Neural cell (in vitro differentiated cells): ENCODE results near the gene SRGAP3. TPM values are rescaled to one million over a fixed set of nuclear protein-coding genes. Genes with fewer than 3 reads are reported as not detected.

ENCODE experiments used
- H2AFZ ChIP-seq: fragments of 200-600, 300-800 bp; sonication (generic), shearing (Covaris generic); 2 replicates; pipeline ENCODE4 v1.6.0; 2014; ENCODE audit warnings: low read depth, mild to moderate bottlenecking, antibody characterized with exemption, low read length, moderate library complexity
- H3F3A ChIP-seq: fragments of 200-600 bp; shearing (Covaris generic); 2 replicates; pipeline ENCODE4 v1.6.1; 2016; ENCODE audit warnings: mild to moderate bottlenecking, moderate library complexity, mixed read lengths, antibody characterized with exemption, low read length; ENCODE audit not compliant: insufficient read depth, poor library complexity, severe bottlenecking
- H3K27ac ChIP-seq: fragments of 200-600, 300-800 bp; sonication (generic), shearing (Covaris generic); 2 replicates; pipeline ENCODE4 v1.5.1; 2014; ENCODE audit warnings: mild to moderate bottlenecking, low read length, moderate library complexity
- H3K27me3 ChIP-seq: fragments of 300-800, 200-600 bp; sonication (generic), shearing (Covaris generic); 2 replicates; pipeline ENCODE4 v1.6.0; 2014; ENCODE audit warnings: mild to moderate bottlenecking, low read depth, low read length, moderate library complexity; ENCODE audit not compliant: insufficient read depth
- H3K36me3 ChIP-seq: fragments of 300-800, 200-600 bp; sonication (generic), shearing (Covaris generic); 2 replicates; pipeline ENCODE4 v1.5.1; 2014; ENCODE audit warnings: mild to moderate bottlenecking, antibody characterized with exemption, low read length, moderate library complexity; ENCODE audit not compliant: insufficient read depth
- H3K4me2 ChIP-seq: fragments of 300-800, 200-600 bp; sonication (generic), shearing (Covaris generic); 2 replicates; pipeline ENCODE4 v1.6.0; 2014; ENCODE audit warnings: mild to moderate bottlenecking, low read length
- H3K4me3 ChIP-seq: fragments of 300-800, 200-600 bp; sonication (generic), shearing (Covaris generic); 2 replicates; pipeline ENCODE4 v1.5.1; 2014; ENCODE audit warnings: mild to moderate bottlenecking, low read length, moderate library complexity
- H3K79me2 ChIP-seq: fragments of 200-600 bp; shearing (Covaris generic); replicated peaks from 2 replicates; pipeline ENCODE4 v1.6.0; 2014; ENCODE audit warnings: mild to moderate bottlenecking, low read length, moderate library complexity; ENCODE audit not compliant: insufficient read depth
- H3K9ac ChIP-seq: fragments of 300-800, 200-600 bp; sonication (generic), shearing (Covaris generic); 2 replicates; pipeline ENCODE4 v1.6.1; 2016; ENCODE audit warnings: mild to moderate bottlenecking, low read length, mixed read lengths
- H3K9me2 ChIP-seq: fragments of 200-600 bp; shearing (Covaris generic); 2 replicates; pipeline ENCODE4 v1.6.1; 2016; ENCODE audit warnings: mild to moderate bottlenecking, low read length, mixed read lengths; ENCODE audit not compliant: insufficient read depth
- H3K9me3 ChIP-seq: fragments of 200-600, 300-800 bp; sonication (generic), shearing (Covaris generic); 2 replicates; pipeline ENCODE4 v1.6.1; 2016; ENCODE audit warnings: mild to moderate bottlenecking, mixed run types, low read length, moderate library complexity, mixed read lengths
- H4K20me1 ChIP-seq: fragments of 200-600 bp; shearing (Covaris generic); 2 replicates; pipeline ENCODE4 v1.6.1; 2016; ENCODE audit warnings: mild to moderate bottlenecking, mixed run types; ENCODE audit not compliant: insufficient read depth
- EP300 ChIP-seq: fragments of 450-650 bp; conservative IDR thresholded peaks from 2 replicates; pipeline ENCODE4 v1.6.1; 2014; ENCODE audit warnings: antibody characterized with exemption, mild to moderate bottlenecking, moderate library complexity; ENCODE audit not compliant: poor library complexity, severe bottlenecking
- EZH2 ChIP-seq: fragments of 200-600, 300-800 bp; shearing (Covaris generic), sonication (generic); IDR thresholded peaks from 2 replicates; pipeline ENCODE4 v1.6.1; 2014; ENCODE audit warnings: antibody characterized with exemption, low read length, borderline replicate concordance, mild to moderate bottlenecking; ENCODE audit not compliant: insufficient read depth, poor library complexity, severe bottlenecking
- MXI1 ChIP-seq: fragments of 450-650 bp; conservative IDR thresholded peaks from 2 replicates; pipeline ENCODE4 v1.6.1; 2014; ENCODE audit warnings: antibody characterized with exemption, mild to moderate bottlenecking; ENCODE audit not compliant: poor library complexity, severe bottlenecking
- POLR2AphosphoS5 ChIP-seq: IDR thresholded peaks from 2 replicates; pipeline ENCODE4 v1.6.1; 2012
- RAD21 ChIP-seq: fragments of 450-650 bp; conservative IDR thresholded peaks from 2 replicates; pipeline ENCODE4 v1.6.1; 2014; ENCODE audit warnings: antibody characterized with exemption, mild to moderate bottlenecking, moderate library complexity
- SMC3 ChIP-seq: fragments of 450-650 bp; conservative IDR thresholded peaks from 2 replicates; pipeline ENCODE4 v1.6.1; 2014; ENCODE audit warnings: antibody characterized with exemption, mild to moderate bottlenecking, moderate library complexity; ENCODE audit not compliant: poor library complexity
- TAF1 ChIP-seq: IDR thresholded peaks from 2 replicates; pipeline ENCODE4 v1.6.1; 2012; ENCODE audit warnings: low read depth
- polyA plus RNA-seq: library from polyadenylated mRNA; depleted of rRNA; stranded (reverse); fragments of >200 nt; gene quantifications from 2 replicates; pipeline ENCODE4 v1.2.3, GENCODE V29; 2014
- TF ChIP-seq, protein P1 (sequence below): IDR thresholded peaks from 2 replicates; pipeline ENCODE4 v1.6.1; 2012; ENCODE audit warnings: borderline replicate concordance
- TF ChIP-seq, protein P2 (sequence below): fragments of 450-650 bp; IDR thresholded peaks from 2 replicates; pipeline ENCODE4 v1.5.1; 2014; ENCODE audit warnings: antibody characterized with exemption, mild to moderate bottlenecking, moderate library complexity; ENCODE audit not compliant: poor library complexity, severe bottlenecking

SRGAP3 gene
- polyA plus RNA-seq, 1 donor from 2014 or later, result 31.5 TPM

DNA sequence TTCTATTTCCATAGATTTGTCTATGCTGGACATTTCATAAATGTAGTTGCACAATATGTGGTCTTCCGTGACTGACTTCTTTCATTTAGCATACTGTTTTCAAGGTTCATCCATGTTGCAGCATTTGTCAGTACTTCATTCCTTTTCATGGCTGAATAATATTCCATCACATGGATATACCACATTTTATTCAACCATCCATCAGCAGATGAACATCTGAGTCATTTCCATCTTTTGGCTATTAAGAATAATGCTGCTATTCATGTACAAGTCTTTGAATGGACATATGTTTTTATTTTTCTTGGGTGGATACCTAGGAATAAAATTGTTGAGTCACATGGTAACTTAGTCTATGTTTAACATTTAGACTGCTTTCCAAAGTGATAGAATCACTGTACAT, 186.9 kb downstream of the SRGAP3 start:
- no peaks in the 10 kb centered on the region for H3K27me3 ChIP-seq
- H3K27ac ChIP-seq, result no peak overlapping the region
- no peak overlapping the region for H3K4me2 ChIP-seq
- no peaks in the 10 kb centered on the region for H4K20me1 ChIP-seq
- H3K79me2 ChIP-seq, result no peaks in the 10 kb centered on the region
- H3K9ac ChIP-seq, result no peak overlapping the region
- H3F3A ChIP-seq, result no peaks in the 10 kb centered on the region
- H2AFZ ChIP-seq, result no peak overlapping the region
- peaks cover 6% of the 10 kb centered on the region for H3K9me3 ChIP-seq
- H3K4me3 ChIP-seq, result no peak overlapping the region
- no peaks in the 10 kb centered on the region for H3K9me2 ChIP-seq
- TF ChIP-seq POLR2AphosphoS5 (no peak), EZH2 (no peak), EP300 (no peak), RAD21 (no peak), SMC3 (no peak), MXI1 (no peak), TAF1 (no peak)
- TF ChIP-seq, protein P1, sequence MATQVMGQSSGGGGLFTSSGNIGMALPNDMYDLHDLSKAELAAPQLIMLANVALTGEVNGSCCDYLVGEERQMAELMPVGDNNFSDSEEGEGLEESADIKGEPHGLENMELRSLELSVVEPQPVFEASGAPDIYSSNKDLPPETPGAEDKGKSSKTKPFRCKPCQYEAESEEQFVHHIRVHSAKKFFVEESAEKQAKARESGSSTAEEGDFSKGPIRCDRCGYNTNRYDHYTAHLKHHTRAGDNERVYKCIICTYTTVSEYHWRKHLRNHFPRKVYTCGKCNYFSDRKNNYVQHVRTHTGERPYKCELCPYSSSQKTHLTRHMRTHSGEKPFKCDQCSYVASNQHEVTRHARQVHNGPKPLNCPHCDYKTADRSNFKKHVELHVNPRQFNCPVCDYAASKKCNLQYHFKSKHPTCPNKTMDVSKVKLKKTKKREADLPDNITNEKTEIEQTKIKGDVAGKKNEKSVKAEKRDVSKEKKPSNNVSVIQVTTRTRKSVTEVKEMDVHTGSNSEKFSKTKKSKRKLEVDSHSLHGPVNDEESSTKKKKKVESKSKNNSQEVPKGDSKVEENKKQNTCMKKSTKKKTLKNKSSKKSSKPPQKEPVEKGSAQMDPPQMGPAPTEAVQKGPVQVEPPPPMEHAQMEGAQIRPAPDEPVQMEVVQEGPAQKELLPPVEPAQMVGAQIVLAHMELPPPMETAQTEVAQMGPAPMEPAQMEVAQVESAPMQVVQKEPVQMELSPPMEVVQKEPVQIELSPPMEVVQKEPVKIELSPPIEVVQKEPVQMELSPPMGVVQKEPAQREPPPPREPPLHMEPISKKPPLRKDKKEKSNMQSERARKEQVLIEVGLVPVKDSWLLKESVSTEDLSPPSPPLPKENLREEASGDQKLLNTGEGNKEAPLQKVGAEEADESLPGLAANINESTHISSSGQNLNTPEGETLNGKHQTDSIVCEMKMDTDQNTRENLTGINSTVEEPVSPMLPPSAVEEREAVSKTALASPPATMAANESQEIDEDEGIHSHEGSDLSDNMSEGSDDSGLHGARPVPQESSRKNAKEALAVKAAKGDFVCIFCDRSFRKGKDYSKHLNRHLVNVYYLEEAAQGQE, result no peak
- TF ChIP-seq, protein P2, sequence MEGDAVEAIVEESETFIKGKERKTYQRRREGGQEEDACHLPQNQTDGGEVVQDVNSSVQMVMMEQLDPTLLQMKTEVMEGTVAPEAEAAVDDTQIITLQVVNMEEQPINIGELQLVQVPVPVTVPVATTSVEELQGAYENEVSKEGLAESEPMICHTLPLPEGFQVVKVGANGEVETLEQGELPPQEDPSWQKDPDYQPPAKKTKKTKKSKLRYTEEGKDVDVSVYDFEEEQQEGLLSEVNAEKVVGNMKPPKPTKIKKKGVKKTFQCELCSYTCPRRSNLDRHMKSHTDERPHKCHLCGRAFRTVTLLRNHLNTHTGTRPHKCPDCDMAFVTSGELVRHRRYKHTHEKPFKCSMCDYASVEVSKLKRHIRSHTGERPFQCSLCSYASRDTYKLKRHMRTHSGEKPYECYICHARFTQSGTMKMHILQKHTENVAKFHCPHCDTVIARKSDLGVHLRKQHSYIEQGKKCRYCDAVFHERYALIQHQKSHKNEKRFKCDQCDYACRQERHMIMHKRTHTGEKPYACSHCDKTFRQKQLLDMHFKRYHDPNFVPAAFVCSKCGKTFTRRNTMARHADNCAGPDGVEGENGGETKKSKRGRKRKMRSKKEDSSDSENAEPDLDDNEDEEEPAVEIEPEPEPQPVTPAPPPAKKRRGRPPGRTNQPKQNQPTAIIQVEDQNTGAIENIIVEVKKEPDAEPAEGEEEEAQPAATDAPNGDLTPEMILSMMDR, result no peak
- peaks cover 6% of the 10 kb centered on the region for H3K36me3 ChIP-seq

- no peaks in the 10 kb centered on the region for H3K9me2 ChIP-seq
- peaks cover 11% of the 10 kb centered on the region for H3K36me3 ChIP-seq
- no peaks in the 10 kb centered on the region for H3F3A ChIP-seq
- no peak overlapping the region for H3K27ac ChIP-seq
- no peaks in the 10 kb centered on the region for H3K79me2 ChIP-seq
- H3K4me2 ChIP-seq, result no peak overlapping the region
- no peaks in the 10 kb centered on the region for H3K27me3 ChIP-seq
- H3K9ac ChIP-seq, result no peak overlapping the region
- H3K4me3 ChIP-seq, result no peak overlapping the region
- no peak overlapping the region for H2AFZ ChIP-seq
- peaks cover 6% of the 10 kb centered on the region for H3K9me3 ChIP-seq
- no peaks in the 10 kb centered on the region for H4K20me1 ChIP-seq
- no peak for TF ChIP-seq EP300
- TF ChIP-seq TAF1, result no peak
- TF ChIP-seq EZH2, result no peak
- TF ChIP-seq, protein P1, result no peak
- TF ChIP-seq, protein P2, result no peak
- no peak for TF ChIP-seq RAD21
- TF ChIP-seq SMC3, result no peak
- no peak for TF ChIP-seq MXI1
- no peak for TF ChIP-seq POLR2AphosphoS5
Observed at GRCh38 chr3:9061634-9062033, 187.8 kb downstream of the SRGAP3 start.
